HG03354 (cell line): Measurements from ENCODE around the gene C1orf53.
"Not testable (repeated sequence)": the region's sequence is repeated elsewhere in the genome, so short reads cannot be mapped to it uniquely, and the experiment has no call there.

Source experiments
- ATAC-seq: cut with Tn5 transposase; IDR thresholded peaks from one replicate; pipeline ENCODE4 v1.9.1; 2021; ENCODE audit warnings: mild to moderate bottlenecking; ENCODE audit not compliant: unreplicated experiment, poor library complexity, severe bottlenecking

C1orf53 gene

GRCh38 chr1:197902454-197903195 is at the start of gene C1orf53:
Gene C1orf53, plus strand, starts transcription at chr1:197902630. Its CDS starts 20 bp downstream, at chr1:197902650.
- peak; percentile 94 for ATAC-seq

GRCh38 chr1:197855751-197856150 is 46.7 kb upstream of the C1orf53 start:
- not testable (repeated sequence) for ATAC-seq

GRCh38 chr1:197857477-197857876 is 45.0 kb upstream of the C1orf53 start:
- ATAC-seq, result no peak

GRCh38 chr1:197859024-197859423 is 43.4 kb upstream of the C1orf53 start:
- no peak for ATAC-seq

- no peak for ATAC-seq
Observed at GRCh38 chr1:197862221-197862620, 40.2 kb upstream of the C1orf53 start.

- no peak for ATAC-seq
Observed at GRCh38 chr1:197862671-197863070, 39.8 kb upstream of the C1orf53 start.

- no peak for ATAC-seq
Observed at GRCh38 chr1:197865809-197866208, 36.6 kb upstream of the C1orf53 start.

- ATAC-seq, result peak; percentile 91
Observed at GRCh38 chr1:197868751-197869489, 33.5 kb upstream of the C1orf53 start.

GRCh38 chr1:197869490-197870077 is 32.8 kb upstream of the C1orf53 start:
- no peak for ATAC-seq

- ATAC-seq, result no peak
Observed at GRCh38 chr1:197876894-197877293, 25.5 kb upstream of the C1orf53 start.

- not testable (repeated sequence) for ATAC-seq
Observed at GRCh38 chr1:197880385-197880784, 22.0 kb upstream of the C1orf53 start.

- not testable (repeated sequence) for ATAC-seq
Observed at GRCh38 chr1:197882241-197882640, 20.2 kb upstream of the C1orf53 start.

- no peak for ATAC-seq
Observed at GRCh38 chr1:197884173-197884572, 18.3 kb upstream of the C1orf53 start.

- ATAC-seq, result no peak
Observed at GRCh38 chr1:197890936-197891335, 11.5 kb upstream of the C1orf53 start.

- ATAC-seq, result no peak
Observed at GRCh38 chr1:197892684-197893083, 9.7 kb upstream of the C1orf53 start.

GRCh38 chr1:197896301-197896700 is 6.1 kb upstream of the C1orf53 start:
- no peak for ATAC-seq

GRCh38 chr1:197899037-197899436 is 3.4 kb upstream of the C1orf53 start:
- ATAC-seq, result no peak

- ATAC-seq, result no peak
Observed at GRCh38 chr1:197902131-197902453, 338 bp upstream of the C1orf53 start.

GRCh38 chr1:197903196-197903514 is 725 bp downstream of the C1orf53 start:
- no peak for ATAC-seq

- ATAC-seq, result no peak
Observed at GRCh38 chr1:197904126-197904787, 1.8 kb downstream of the C1orf53 start.
